Central memory CD4-positive, alpha-beta T cell (primary cell): ENCODE data around the gene CCDC102A.

Experiments used
- DNase-seq: peaks from one replicate; pipeline ENCODE4 v3.0.0; 2022

The CCDC102A gene

GRCh38 chr16:57476546-57477410 lies 59.6 kb downstream of the CCDC102A start:
- DNase-seq, result no peak

GRCh38 chr16:57475711-57476339 lies 60.5 kb downstream of the CCDC102A start:
- DNase-seq, result peak; percentile 67

- DNase-seq, result no peak
Measured at GRCh38 chr16:57474671-57475661, 61.4 kb downstream of the CCDC102A start.

- no peak for DNase-seq
Measured at GRCh38 chr16:57473906-57474305, 62.5 kb downstream of the CCDC102A start.

- DNase-seq, result no peak
Measured at GRCh38 chr16:57473176-57473840, 63.1 kb downstream of the CCDC102A start.

GRCh38 chr16:57472665-57473060 lies 63.7 kb downstream of the CCDC102A start:
- DNase-seq, result no peak

GRCh38 chr16:57471852-57472664 lies 64.3 kb downstream of the CCDC102A start:
- no peak for DNase-seq

GRCh38 chr16:57471209-57471608 lies 65.2 kb downstream of the CCDC102A start:
- DNase-seq, result no peak

GRCh38 chr16:57470711-57471110 lies 65.7 kb downstream of the CCDC102A start:
- DNase-seq, result no peak

GRCh38 chr16:57469917-57470470 lies 66.4 kb downstream of the CCDC102A start:
- no peak for DNase-seq

- DNase-seq, result no peak
Measured at GRCh38 chr16:57469046-57469445, 67.3 kb downstream of the CCDC102A start.

GRCh38 chr16:57468346-57468745 lies 68.0 kb downstream of the CCDC102A start:
- DNase-seq, result no peak

- DNase-seq, result no peak
Measured at GRCh38 chr16:57464523-57464922, 71.8 kb downstream of the CCDC102A start.

GRCh38 chr16:57462978-57463362 lies 73.4 kb downstream of the CCDC102A start:
- no peak for DNase-seq

- DNase-seq, result peak; percentile 87
Measured at GRCh38 chr16:57462209-57462977, 74.0 kb downstream of the CCDC102A start, which contains the start of gene POLR2C. TSS of gene POLR2C (plus strand) at chr16:57462679. CDS start at chr16:57462725, 46 bp downstream.
